ENCODE measurements around the gene PPP1R16B.

DNA sequence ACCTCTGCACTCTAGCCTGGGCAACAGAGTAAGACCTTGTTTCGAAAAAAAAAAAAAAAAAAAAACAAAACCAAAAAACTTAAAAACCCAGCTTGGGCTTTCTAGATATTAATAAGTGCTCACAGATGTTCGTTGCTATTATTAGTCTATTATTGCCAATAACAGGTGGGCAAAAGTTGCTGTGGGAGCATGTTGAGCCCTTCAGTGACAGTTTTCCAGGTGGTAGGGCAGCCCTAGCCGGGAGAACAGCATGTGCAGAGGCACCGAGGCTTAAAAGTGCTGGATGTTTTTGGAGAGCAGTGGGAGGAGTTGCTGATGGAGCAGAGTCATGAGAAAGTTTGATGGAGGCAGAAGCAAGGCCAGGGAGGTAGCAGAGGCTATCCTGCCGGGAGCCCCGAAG lies 4.4 kb downstream of the PPP1R16B start:
- TF ChIP-seq, protein P1, sequence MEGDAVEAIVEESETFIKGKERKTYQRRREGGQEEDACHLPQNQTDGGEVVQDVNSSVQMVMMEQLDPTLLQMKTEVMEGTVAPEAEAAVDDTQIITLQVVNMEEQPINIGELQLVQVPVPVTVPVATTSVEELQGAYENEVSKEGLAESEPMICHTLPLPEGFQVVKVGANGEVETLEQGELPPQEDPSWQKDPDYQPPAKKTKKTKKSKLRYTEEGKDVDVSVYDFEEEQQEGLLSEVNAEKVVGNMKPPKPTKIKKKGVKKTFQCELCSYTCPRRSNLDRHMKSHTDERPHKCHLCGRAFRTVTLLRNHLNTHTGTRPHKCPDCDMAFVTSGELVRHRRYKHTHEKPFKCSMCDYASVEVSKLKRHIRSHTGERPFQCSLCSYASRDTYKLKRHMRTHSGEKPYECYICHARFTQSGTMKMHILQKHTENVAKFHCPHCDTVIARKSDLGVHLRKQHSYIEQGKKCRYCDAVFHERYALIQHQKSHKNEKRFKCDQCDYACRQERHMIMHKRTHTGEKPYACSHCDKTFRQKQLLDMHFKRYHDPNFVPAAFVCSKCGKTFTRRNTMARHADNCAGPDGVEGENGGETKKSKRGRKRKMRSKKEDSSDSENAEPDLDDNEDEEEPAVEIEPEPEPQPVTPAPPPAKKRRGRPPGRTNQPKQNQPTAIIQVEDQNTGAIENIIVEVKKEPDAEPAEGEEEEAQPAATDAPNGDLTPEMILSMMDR (IDR thresholded peaks at IDR 0.05; ENCODE audit: insufficient read depth, low read length, poor library complexity, severe bottlenecking): no peak
- TF ChIP-seq EZH2phosphoT487 (conservative IDR thresholded peaks at IDR 0.05; ENCODE audit: low read length): no peak

Measured in SU-DHL-6 (cell line).